OCI-LY1 (cell line): ENCODE results near the gene GPSM1.

Source experiments
- EZH2 ChIP-seq: fragments of 200-600 bp; sonication (generic), shearing (Covaris generic); IDR thresholded peaks from 2 replicates; pipeline ENCODE4 v1.8.0; 2017; ENCODE audit warnings: borderline replicate concordance, mixed run types, mild to moderate bottlenecking, antibody characterized with exemption, low read length, moderate library complexity, mixed read lengths
- TF ChIP-seq, protein P1 (sequence below): fragments of 200-600 bp; sonication (generic), shearing (Covaris generic); IDR thresholded peaks from 2 replicates; pipeline ENCODE4 v1.5.1; 2017; ENCODE audit warnings: mild to moderate bottlenecking, antibody characterized with exemption, low read length, moderate library complexity, mixed read lengths

DNA sequence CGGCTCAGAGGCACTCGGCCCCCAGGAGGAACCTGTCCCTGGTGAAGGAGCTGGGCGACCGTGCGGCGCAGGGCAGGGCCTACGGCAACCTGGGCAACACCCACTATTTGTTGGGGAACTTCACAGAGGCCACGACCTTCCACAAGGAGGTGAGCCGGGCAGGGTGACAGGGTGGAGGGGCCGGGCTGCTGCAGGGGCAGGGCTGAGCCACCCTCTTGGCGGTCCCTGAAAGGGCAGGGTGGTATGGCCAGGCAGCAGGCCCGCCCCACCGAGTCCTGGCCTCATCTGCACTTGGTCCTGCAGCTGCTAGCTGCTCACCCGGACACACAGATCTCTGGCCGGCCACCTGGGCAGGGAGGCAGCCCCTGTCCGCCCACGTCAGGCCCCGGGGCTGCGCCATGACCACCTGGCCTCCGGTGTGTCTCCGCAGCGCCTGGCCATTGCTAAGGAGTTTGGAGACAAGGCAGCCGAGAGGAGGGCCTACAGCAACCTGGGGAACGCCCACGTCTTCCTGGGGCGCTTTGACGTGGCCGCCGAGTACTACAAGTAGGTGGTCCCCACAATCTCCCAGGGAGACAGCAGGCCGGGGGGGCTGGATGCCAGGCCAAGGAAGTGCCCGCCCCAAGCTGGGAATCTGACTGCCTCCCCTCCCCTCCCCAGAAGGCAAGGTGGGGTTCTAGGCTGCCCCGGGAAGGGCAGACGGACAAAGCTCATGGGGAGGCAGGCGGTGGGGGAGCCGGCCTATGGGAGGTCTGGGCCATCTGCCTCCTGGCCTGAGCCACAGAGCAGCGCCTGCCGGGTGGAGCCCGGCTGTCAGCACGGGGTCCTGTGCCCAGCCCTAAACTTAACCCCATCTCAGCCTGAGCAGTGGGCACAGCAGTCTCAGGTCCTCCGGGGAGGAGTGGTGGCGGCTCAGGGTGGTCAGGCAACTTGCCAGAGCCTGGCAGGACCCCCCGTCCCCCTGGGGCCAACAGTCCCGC lies 10.4 kb downstream of the GPSM1 start:
- TF ChIP-seq, protein P1, sequence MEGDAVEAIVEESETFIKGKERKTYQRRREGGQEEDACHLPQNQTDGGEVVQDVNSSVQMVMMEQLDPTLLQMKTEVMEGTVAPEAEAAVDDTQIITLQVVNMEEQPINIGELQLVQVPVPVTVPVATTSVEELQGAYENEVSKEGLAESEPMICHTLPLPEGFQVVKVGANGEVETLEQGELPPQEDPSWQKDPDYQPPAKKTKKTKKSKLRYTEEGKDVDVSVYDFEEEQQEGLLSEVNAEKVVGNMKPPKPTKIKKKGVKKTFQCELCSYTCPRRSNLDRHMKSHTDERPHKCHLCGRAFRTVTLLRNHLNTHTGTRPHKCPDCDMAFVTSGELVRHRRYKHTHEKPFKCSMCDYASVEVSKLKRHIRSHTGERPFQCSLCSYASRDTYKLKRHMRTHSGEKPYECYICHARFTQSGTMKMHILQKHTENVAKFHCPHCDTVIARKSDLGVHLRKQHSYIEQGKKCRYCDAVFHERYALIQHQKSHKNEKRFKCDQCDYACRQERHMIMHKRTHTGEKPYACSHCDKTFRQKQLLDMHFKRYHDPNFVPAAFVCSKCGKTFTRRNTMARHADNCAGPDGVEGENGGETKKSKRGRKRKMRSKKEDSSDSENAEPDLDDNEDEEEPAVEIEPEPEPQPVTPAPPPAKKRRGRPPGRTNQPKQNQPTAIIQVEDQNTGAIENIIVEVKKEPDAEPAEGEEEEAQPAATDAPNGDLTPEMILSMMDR = no peak
- no peak for TF ChIP-seq EZH2
